Astrocyte of the spinal cord (primary cell): ENCODE data around the gene C5orf15.
A peak's percentile ranks its signal among the peaks of the same experiment; 100 is the strongest.

ENCODE experiments used
- DNase-seq: peaks from one replicate; pipeline ENCODE4 v3.0.0; 2011; ENCODE audit warnings: low read depth, low spot score
- H3K4me3 ChIP-seq: 2 replicates; pipeline ENCODE4 v1.5.1; 2011; ENCODE audit warnings: low read depth, mild to moderate bottlenecking, low read length, moderate library complexity
- in situ Hi-C: cut with HindIII; loops from 2 replicates; pipeline ENCODE4 v1.10.0; 2017; ENCODE audit warnings: low sequenced_read_pairs
- TF ChIP-seq, protein P1 (sequence below): IDR thresholded peaks from 2 replicates; pipeline ENCODE4 v1.5.1; 2012; ENCODE audit warnings: low read depth, mild to moderate bottlenecking, low read length, inconsistent platforms

Gene C5orf15

DNA sequence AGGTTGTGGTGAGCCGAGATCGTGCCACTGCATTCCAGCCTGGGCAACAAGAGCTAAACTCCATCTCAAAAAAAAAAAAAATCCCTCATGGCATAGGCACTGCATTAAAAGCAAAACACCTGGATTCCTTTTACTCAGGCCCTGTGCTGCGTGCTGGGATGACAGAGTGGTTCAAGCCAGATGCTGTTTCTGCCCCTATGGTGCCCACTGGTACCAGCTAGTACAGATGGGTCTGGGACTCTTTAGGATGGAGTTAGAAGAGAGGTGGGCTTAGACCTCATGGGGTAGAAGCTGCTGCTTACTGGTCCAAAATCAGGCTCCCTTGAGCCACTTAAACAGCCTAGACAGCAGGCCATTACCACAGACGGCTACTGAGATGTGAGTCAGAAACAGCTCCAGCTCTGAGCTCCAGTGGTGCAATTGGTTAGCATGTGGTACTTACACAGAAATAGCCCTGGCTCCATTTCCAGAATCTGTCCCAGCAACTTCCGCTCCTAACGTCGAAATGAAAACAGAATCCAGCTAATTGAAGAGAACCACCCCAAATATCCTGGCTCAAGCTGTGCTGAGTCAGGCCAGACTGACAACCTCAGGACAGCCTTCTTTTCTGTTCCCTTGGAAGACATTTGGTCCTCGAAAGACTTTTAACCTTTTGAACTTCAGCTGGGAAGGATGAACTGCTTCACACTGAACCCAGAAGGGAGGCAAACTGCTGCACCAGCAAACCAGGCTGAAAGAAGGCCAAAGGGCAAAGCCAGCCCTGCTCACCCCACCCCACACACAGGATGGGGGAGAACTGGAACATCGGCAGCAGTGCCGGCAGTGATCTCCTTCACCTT is 15.5 kb downstream of the C5orf15 start:
- DNase-seq: peak; percentile 94
- TF ChIP-seq, protein P1, sequence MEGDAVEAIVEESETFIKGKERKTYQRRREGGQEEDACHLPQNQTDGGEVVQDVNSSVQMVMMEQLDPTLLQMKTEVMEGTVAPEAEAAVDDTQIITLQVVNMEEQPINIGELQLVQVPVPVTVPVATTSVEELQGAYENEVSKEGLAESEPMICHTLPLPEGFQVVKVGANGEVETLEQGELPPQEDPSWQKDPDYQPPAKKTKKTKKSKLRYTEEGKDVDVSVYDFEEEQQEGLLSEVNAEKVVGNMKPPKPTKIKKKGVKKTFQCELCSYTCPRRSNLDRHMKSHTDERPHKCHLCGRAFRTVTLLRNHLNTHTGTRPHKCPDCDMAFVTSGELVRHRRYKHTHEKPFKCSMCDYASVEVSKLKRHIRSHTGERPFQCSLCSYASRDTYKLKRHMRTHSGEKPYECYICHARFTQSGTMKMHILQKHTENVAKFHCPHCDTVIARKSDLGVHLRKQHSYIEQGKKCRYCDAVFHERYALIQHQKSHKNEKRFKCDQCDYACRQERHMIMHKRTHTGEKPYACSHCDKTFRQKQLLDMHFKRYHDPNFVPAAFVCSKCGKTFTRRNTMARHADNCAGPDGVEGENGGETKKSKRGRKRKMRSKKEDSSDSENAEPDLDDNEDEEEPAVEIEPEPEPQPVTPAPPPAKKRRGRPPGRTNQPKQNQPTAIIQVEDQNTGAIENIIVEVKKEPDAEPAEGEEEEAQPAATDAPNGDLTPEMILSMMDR: no peak
- in situ Hi-C loops: no loop called here

DNA sequence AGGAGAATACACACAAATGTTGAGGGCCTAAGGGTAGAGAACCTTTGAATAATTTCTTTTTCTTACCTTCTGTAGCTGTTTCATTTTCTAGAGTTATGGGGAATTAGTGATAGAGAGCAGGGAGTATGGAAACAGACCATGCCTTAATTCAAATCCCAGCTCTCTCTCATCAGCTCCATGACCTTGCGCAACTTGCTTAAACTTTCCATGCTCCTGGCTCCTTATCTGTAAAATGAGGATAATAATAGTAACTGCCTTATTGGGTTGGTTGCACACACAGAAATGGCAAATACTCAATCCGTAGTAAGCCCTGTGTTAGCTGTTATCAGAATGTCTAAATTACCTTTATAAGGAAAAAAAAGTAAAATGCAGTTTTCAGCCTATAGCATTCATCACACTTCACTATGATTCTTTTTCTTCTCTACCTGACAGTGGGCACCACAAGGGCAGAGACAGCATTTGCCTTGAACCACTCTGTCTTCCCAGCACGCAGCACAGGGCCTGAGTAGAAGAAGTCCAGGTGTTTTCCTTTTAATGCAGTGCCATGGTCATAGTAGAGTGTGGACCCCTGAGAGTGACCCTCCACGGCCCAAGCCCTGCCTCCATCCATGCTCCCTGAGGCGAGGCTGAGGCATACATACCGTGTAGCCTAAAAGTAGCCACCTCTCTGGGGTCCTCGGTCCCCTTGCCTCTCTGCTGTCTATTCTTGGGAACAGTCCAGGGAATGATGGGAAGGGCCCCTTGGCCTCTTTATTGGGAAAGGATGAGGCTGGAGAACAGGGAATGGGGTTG is 17.4 kb downstream of the C5orf15 start:
- DNase-seq: no peak
- in situ Hi-C loops: no loop called here
- TF ChIP-seq, protein P1: no peak
- H3K4me3 ChIP-seq: no peak overlapping the region

More for the DNA sequence above, 15.5 kb downstream of the C5orf15 start:
- H3K4me3 ChIP-seq: no peak overlapping the region

DNA sequence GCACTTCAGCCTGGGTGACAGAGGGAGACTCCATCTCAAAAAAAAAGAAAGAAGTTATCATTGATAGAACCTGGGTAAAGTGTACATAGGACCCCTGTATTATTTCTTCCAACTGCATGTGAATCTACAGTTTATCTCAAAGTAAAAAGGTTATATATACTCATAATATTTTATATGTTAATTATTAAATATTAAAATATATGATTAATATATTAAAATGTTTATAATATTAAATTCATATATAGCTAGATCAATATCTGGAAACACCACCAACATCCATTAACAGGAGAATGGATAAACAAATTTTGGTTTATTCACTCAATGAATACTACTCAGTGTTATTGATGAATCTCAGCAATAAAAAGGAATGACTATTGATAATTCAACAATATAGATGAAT is 19.7 kb downstream of the C5orf15 start:
- H3K4me3 ChIP-seq: no peak overlapping the region
- in situ Hi-C loops: no loop called here
- TF ChIP-seq, protein P1: no peak
- DNase-seq: no peak

DNA sequence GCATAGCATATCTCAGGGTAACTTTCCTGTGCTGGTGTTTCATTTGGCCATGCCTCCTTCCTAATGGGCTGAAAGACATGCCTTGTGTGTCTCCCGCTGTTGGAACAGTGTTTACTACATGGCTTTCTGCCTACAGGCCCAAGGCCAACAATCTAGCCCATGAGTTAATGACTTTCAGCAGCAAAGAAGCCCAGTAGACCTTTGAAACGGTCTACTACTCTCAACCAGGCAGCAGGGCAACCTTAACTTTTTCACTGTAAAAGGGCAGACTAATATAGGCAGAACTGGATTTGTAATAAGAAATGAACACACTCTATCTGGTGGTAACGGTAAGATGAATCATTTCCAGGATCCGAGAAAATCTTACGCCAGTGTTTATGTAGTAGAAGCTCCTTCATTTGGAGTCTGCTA is 21.0 kb downstream of the C5orf15 start:
- TF ChIP-seq, protein P1: no peak
- H3K4me3 ChIP-seq: no peak overlapping the region
- in situ Hi-C loops: no loop called here
- DNase-seq: peak; percentile 56

DNA sequence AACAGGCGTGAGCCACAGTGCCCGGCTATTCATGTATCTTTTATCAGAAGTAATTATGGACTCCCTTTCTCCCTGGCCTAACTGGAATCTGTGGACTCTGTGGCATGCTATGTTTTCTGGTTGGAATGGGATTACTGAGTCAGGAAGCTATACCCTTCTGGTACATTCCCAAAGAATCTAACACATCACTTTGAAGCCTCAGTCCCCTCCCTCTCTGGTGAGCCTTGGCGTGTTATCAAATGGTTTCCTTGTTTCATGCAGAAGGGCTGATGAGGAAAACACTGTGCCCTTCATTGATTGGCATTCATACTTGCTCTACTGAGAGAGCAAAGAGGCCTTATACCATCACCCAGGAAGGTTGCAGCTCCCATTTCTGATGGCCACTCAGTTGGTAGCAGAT is 22.9 kb downstream of the C5orf15 start:
- in situ Hi-C loops: no loop called here
- no peak overlapping the region for H3K4me3 ChIP-seq
- TF ChIP-seq, protein P1: no peak
- no peak for DNase-seq

DNA sequence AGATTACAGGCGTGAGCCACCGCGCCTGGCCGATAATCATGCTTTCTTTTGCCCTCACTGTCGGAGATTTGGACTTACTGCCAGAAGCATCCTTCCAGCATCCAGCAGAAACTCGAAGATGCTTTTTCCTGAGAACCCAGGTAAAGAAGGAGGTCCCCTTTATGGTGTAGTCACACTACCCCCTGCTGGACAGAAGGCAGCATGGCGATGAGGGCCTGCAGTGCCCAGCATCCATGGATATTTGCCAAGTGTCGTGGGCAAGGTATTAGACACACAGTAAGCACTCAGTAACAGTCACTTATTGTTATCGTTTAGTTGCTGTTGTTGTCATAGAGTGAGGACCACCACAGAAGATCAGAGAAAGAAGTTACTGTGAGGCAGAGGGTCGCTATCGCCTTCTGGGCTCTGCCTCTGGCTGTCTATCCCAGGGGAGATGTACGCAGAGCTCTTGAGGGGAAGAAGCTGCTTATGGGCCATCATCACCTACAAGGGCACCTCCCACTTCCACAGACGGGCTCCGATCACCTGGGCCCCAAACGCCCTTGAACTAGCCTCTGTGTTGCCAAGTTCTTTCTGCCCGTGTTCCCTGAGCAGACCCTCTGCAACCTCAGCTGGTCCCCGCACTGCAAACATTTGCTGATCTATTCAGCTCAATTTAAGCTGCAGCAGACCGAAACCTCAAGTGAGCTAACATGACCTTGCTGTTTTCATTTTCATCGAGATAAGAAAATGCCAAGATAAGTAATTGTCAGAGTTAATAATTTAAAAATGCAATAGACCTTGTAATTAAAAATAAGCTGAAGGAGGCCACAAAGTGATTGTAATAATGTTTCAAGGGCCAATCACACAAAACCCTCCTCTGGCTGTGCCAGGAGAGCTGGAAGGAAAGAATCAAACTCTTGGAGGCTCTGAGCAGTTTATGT is 23.9 kb downstream of the C5orf15 start:
- in situ Hi-C loops: no loop called here
- no peak overlapping the region for H3K4me3 ChIP-seq
- TF ChIP-seq, protein P1: peak; percentile 80
- peak; percentile 41 for DNase-seq
